Effector memory CD8-positive, alpha-beta T cell (primary cell): ENCODE results near the gene TCEA2.

Source experiments
- ATAC-seq: fragments of 150-1000 bp; cut with Tn5 transposase; replicated peaks from 2 replicates; pipeline ENCODE4 v1.10.0; 2021; ENCODE audit warnings: mild to moderate bottlenecking, moderate library complexity
- DNase-seq, 3 experiments: peaks; one replicate each; pipeline ENCODE4 v3.0.0; 2021
- H3K27ac Mint-ChIP-seq, 2 donors: one replicate each; pipeline ENCODE4 v1.8.0; 2022; ENCODE audit warnings: mild to moderate bottlenecking in 2 of 2, mixed read lengths in 2 of 2, moderate library complexity in 2 of 2
- H3K27me3 Mint-ChIP-seq, 2 donors: one replicate each; pipeline ENCODE4 v1.8.0; 2022; ENCODE audit warnings: mixed read lengths in 2 of 2
- H3K36me3 Mint-ChIP-seq: one replicate; pipeline ENCODE4 v1.8.0; 2022; ENCODE audit warnings: mild to moderate bottlenecking, moderate library complexity, mixed read lengths; ENCODE audit not compliant: insufficient read depth
- H3K4me1 Mint-ChIP-seq, 2 donors: one replicate each; pipeline ENCODE4 v1.8.0; 2022; ENCODE audit warnings: low read depth in 2 of 2, mixed read lengths in 2 of 2
- H3K4me3 Mint-ChIP-seq, 2 donors: one replicate each; pipeline ENCODE4 v1.8.0; 2022; ENCODE audit warnings: mild to moderate bottlenecking in 2 of 2, mixed read lengths in 2 of 2, moderate library complexity in 2 of 2
- H3K9me3 Mint-ChIP-seq, 2 donors: one replicate each; pipeline ENCODE4 v1.8.0; 2022; ENCODE audit warnings: mixed read lengths in 2 of 2

Gene TCEA2

GRCh38 chr20:64039293-64040160 is 23.5 kb upstream of the TCEA2 start:
- no peaks in the 10 kb centered on the region for H3K9me3 Mint-ChIP-seq
- H3K4me3 Mint-ChIP-seq = peak overlapping the region; percentile 69 to 75
- no peak overlapping the region for H3K27ac Mint-ChIP-seq
- peaks cover 20 to 36% of the 10 kb centered on the region in 2 donors for H3K4me1 Mint-ChIP-seq
- DNase-seq (no peak), ATAC-seq (no peak)
- peaks cover 0 to 4% of the 10 kb centered on the region in 2 donors for H3K27me3 Mint-ChIP-seq
- H3K36me3 Mint-ChIP-seq = peaks cover 17% of the 10 kb centered on the region

DNA sequence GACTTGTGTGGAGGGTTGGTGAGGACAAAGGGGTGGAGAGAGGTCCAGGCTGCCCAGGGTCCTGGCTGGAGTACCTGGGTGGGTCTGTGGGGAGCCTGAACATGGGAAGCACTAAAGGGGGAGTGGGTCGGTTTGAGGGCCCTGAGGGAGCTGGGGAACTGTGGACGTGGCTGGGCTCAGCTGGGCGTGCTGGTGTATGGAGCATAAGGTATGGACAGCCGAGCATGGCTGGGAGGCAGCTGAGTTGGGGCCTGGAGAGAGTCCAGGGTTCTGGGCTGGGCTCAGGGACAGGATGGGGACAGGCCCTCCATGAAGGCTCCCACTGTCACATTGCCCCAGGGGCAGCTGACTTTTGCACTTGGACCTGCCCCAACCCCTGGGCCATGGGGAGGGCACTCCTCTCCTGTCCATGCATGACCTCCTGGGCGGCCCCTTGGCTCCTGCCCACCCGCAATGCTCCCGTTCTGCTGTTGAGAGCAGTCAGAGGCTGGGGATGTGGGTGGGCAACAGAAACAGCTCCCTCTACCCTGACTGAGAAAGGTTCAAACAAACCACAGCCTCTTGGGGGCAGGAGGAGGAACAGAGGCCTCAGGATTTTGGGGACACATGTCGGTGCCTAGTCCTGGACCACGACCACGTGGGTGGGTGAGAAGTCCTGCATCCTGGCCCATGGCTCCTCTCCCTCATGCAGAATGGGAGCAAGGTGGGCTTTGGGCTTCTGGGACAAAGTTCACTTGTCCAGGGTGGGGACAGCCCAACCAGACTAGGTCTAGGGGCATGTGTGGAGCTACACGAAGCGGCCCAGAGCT is 22.6 kb upstream of the TCEA2 start:
- Mint-ChIP-seq H3K9me3 (no peaks in the 10 kb centered on the region), H3K4me3 (peak overlapping the region; percentile 69 to 78), H3K36me3 (peaks cover 10% of the 10 kb centered on the region), H3K27me3 (peaks cover 0 to 13% of the 10 kb centered on the region in 2 donors), H3K4me1 (peaks cover 15 to 30% of the 10 kb centered on the region in 2 donors), H3K27ac (no peak overlapping the region)
- ATAC-seq = no peak
- no peak for DNase-seq

- peaks cover 6 to 20% of the 10 kb centered on the region in 2 donors for H3K27me3 Mint-ChIP-seq
- peak overlapping the region; percentile 37 to 78 for H3K4me3 Mint-ChIP-seq
- no peaks in the 10 kb centered on the region for H3K9me3 Mint-ChIP-seq
- peaks cover 15 to 33% of the 10 kb centered on the region in 2 donors for H3K4me1 Mint-ChIP-seq
- H3K27ac Mint-ChIP-seq = no peak overlapping the region
- ATAC-seq (no peak), DNase-seq (no peak)
- peaks cover 10% of the 10 kb centered on the region for H3K36me3 Mint-ChIP-seq
Measured at GRCh38 chr20:64041040-64041780, 21.8 kb upstream of the TCEA2 start.

- Mint-ChIP-seq H3K36me3 (peaks cover 12% of the 10 kb centered on the region), H3K4me1 (peaks cover 14 to 33% of the 10 kb centered on the region in 2 donors), H3K27ac (peak overlapping the region in 1 of 2 donors; percentile 59), H3K4me3 (peak overlapping the region; percentile 76 to 78), H3K27me3 (peaks cover 11 to 26% of the 10 kb centered on the region in 2 donors), H3K9me3 (no peaks in the 10 kb centered on the region)
- ATAC-seq = no peak
- DNase-seq = no peak
Measured at GRCh38 chr20:64041781-64042053, 21.3 kb upstream of the TCEA2 start.

- Mint-ChIP-seq H3K27ac (peak overlapping the region; percentile 59 to 67), H3K9me3 (no peaks in the 10 kb centered on the region), H3K27me3 (peaks cover 16 to 31% of the 10 kb centered on the region in 2 donors), H3K36me3 (peaks cover 13% of the 10 kb centered on the region), H3K4me3 (peak overlapping the region; percentile 76 to 78), H3K4me1 (peaks cover 15 to 29% of the 10 kb centered on the region in 2 donors)
- no peak for DNase-seq
- no peak for ATAC-seq
Measured at GRCh38 chr20:64042054-64042781, 20.8 kb upstream of the TCEA2 start.

- peaks cover 5% of the 10 kb centered on the region for H3K36me3 Mint-ChIP-seq
- ATAC-seq (no peak), DNase-seq (no peak)
- peak overlapping the region in 1 of 2 donors; percentile 50 for H3K27ac Mint-ChIP-seq
- peaks cover 19 to 38% of the 10 kb centered on the region in 2 donors for H3K27me3 Mint-ChIP-seq
- peaks cover 14 to 22% of the 10 kb centered on the region in 2 donors for H3K4me1 Mint-ChIP-seq
- H3K9me3 Mint-ChIP-seq = no peaks in the 10 kb centered on the region
- H3K4me3 Mint-ChIP-seq = peak overlapping the region; percentile 63 to 64
Measured at GRCh38 chr20:64043768-64044167, 19.2 kb upstream of the TCEA2 start.

DNA sequence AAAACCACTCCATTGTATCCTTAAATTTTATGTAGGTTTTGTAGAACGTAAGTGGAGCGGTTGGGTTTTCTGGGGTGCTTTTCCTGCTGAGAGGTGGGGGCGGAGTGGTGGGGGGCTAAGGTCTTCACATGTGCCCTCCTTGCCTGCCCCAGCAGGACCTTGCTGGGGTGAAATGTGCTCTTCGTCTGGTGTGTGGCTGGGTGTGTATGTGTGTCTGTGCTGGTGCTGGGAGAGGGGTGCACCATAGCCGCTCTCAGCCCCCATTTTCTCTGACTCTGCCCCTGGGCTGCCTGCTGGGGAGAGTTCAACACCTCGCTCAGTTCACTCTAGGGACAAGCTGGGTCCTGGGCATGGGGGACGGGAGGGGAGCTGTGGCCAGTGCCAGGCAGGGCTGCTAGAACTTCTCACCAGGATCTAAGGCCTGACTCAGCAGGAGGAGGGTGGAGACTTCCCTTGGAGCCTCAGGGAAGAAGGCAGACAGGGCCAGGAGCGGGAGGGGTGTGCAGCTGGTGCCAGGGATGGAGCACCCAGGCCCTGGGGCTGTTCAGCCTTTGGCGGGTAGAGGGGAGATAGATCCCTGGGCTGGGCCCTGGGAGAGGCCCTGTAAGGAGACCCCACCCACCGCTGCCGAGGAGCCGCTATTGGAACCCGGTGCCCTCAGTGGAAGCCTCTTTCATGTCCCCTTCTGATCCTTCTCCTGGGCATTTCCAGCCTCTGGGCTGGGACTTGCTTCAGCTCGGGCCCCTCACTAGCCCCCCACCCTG is 18.3 kb upstream of the TCEA2 start:
- H3K9me3 Mint-ChIP-seq = no peaks in the 10 kb centered on the region
- no peak overlapping the region for H3K27ac Mint-ChIP-seq
- H3K27me3 Mint-ChIP-seq = peaks cover 19 to 38% of the 10 kb centered on the region in 2 donors
- ATAC-seq (no peak), DNase-seq (no peak)
- peaks cover 14 to 19% of the 10 kb centered on the region in 2 donors for H3K4me1 Mint-ChIP-seq
- H3K36me3 Mint-ChIP-seq = peaks cover 5% of the 10 kb centered on the region
- H3K4me3 Mint-ChIP-seq = no peak overlapping the region

DNA sequence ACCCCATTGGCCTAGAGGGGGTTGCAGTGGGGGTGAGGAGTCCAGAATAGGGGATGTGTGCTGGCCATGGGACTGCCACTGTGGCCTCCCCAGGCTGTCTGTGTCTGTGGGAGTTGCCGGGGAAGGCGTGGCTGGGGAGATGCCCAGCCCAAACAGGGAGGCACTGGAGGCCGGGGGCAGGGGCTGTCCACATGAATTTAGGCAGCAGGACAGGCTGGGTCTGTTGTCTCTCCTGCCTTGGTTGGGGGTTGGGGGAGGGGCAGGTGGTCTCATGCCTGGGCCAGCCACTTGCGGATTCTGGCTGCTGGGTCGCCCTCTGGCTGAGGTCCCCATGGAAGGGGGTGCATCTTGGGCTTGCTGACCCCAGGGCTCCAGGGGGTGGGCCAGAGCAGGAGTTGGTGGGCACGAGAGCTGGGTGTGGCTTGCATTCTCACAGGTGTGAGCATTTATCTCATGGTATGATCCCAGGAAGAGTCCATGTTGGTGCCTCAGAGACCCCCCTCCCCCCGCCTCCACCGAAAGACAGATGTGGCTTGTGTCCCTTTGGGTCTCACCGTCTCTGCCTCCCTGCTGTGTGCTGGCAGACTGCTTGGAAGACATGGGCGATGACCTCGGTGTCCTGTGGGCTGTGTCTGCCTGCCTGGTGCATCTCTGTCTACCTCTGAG is 17.5 kb upstream of the TCEA2 start:
- Mint-ChIP-seq H3K4me3 (no peak overlapping the region), H3K27ac (peak overlapping the region in 1 of 2 donors; percentile 23), H3K36me3 (peaks cover 5% of the 10 kb centered on the region), H3K27me3 (peaks cover 19 to 44% of the 10 kb centered on the region in 2 donors), H3K4me1 (peaks cover 13 to 14% of the 10 kb centered on the region in 2 donors), H3K9me3 (no peaks in the 10 kb centered on the region)
- DNase-seq (no peak), ATAC-seq (no peak)

GRCh38 chr20:64047046-64047389 is 16.0 kb upstream of the TCEA2 start:
- DNase-seq = no peak
- Mint-ChIP-seq H3K27ac (no peak overlapping the region), H3K36me3 (peaks cover 5% of the 10 kb centered on the region), H3K4me3 (peak overlapping the region; percentile 19 to 50), H3K27me3 (peaks cover 34 to 59% of the 10 kb centered on the region in 2 donors), H3K4me1 (peaks cover 13 to 14% of the 10 kb centered on the region in 2 donors), H3K9me3 (no peaks in the 10 kb centered on the region)
- ATAC-seq = no peak

DNA sequence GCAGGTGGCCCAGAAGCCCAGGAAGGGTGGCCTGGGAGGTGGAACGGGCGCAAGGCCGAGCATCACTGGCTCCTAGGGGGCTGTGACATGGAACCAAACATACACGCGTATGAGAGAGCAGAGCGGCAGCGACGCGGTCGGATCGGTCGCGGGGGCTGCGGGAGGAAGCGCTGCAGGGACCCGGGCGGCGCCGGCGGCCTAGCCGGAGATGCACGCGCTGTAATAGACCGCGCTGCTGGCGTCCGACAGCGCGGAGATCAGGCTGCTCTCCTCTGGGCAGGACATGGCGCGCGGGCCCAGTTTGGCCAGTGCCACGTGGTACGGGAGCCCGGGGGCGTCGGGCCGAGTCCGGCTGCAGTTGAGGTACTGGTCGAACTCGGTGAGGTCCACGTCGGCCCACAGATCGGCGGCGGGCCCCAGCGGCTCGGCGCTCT is 15.0 kb upstream of the TCEA2 start:
- DNase-seq = no peak
- peaks cover 13 to 14% of the 10 kb centered on the region in 2 donors for H3K4me1 Mint-ChIP-seq
- no peaks in the 10 kb centered on the region for H3K9me3 Mint-ChIP-seq
- H3K27ac Mint-ChIP-seq = no peak overlapping the region
- H3K27me3 Mint-ChIP-seq = peaks cover 37 to 67% of the 10 kb centered on the region in 2 donors
- peak overlapping the region in 1 of 2 donors; percentile 21 for H3K4me3 Mint-ChIP-seq
- peaks cover 5% of the 10 kb centered on the region for H3K36me3 Mint-ChIP-seq
- peak; percentile 28 for ATAC-seq

GRCh38 chr20:64048402-64049044 is 14.5 kb upstream of the TCEA2 start:
- peak; percentile 8 for ATAC-seq
- H3K27ac Mint-ChIP-seq = no peak overlapping the region
- peak overlapping the region; percentile 37 to 64 for H3K4me3 Mint-ChIP-seq
- peaks cover 5% of the 10 kb centered on the region for H3K36me3 Mint-ChIP-seq
- H3K9me3 Mint-ChIP-seq = no peaks in the 10 kb centered on the region
- no peak for DNase-seq
- peaks cover 11 to 20% of the 10 kb centered on the region in 2 donors for H3K4me1 Mint-ChIP-seq
- H3K27me3 Mint-ChIP-seq = peaks cover 43 to 73% of the 10 kb centered on the region in 2 donors
